Kidney tubule cell (primary cell): Measurements from ENCODE around the gene ERBB4.
A peak's percentile ranks its signal among the peaks of the same experiment; 100 is the strongest.
"Not testable (repeated sequence)": the region's sequence is repeated elsewhere in the genome, so short reads cannot be mapped to it uniquely, and the experiment has no call there.

Experiments used
- DNase-seq: peaks from one replicate; pipeline ENCODE4 v3.0.0-alpha.2; 2018; ENCODE audit warnings: low spot score

ERBB4 gene

DNA sequence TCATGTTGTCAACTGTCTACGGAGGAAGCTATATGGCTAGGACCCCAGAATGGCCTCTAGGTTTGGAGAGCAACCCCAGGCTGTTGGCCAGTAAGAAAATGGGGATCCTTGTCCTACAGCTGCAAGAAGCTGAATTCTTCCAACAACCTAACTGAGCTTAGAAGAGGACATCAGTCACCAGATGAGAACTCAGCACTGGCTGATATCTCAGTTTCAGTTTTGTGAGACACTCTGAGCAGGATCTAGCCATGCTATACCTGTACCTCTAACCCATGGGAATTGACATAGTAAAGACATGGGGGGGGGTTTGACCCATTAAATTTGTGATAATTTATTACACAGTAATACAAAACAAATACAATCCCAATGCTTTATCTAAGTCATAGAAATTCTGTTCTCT lies 312.5 kb downstream of the ERBB4 start:
- DNase-seq: no peak

DNA sequence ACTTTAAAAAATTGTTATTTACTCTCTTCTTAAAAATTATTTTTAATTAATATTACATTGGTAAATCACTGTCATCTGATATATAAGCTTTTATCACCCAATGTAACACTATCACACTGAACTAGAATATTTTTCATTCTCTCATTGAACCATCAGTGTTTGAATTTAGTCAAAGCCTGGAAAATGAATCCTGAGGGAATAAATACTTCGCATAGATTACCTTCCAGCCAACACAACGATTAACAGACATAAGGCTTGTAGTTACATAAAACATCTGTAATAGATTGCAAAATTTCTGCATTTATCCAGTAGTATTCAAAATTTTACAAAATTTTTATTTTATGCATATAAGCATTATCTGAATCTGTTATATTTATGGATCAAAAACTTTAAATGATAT lies 314.9 kb downstream of the ERBB4 start:
- no peak for DNase-seq

DNA sequence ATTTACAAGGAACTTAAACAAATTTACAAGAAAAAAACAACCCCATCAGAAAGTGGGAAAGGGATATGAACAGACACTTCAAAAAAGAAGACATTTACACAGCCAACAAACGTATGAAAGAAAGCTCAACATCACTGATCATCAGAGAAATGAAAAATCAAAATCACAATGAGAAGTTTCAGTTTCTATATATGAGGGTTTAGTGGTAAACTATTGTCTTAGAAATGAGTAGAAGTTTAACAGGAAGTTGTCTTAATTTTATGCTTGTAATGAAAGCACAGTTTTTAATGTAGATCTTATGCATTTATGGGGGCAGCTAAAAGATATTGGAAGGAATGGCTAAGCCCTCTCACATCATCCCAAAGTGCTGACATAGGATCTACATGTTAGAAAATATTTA lies 325.4 kb downstream of the ERBB4 start:
- DNase-seq: no peak

DNA sequence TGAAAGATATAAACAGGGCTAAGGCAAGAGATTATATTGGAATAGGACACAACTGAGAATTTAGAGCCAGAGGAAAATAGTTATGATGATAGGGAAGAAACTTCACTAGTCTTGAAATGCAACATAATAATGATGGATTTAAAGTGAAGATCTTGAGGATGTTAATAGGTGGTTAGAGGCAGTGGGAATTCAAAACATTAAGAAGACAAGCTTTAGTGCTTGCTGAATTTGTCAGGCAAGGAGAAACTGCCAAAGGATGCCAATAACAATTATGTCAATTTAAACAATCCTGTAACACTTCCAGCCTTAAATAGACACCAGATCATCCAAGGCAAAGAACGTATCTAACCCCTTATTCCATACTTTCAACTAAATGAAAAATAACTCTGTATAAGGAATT lies 330.1 kb downstream of the ERBB4 start:
- DNase-seq: no peak

DNA sequence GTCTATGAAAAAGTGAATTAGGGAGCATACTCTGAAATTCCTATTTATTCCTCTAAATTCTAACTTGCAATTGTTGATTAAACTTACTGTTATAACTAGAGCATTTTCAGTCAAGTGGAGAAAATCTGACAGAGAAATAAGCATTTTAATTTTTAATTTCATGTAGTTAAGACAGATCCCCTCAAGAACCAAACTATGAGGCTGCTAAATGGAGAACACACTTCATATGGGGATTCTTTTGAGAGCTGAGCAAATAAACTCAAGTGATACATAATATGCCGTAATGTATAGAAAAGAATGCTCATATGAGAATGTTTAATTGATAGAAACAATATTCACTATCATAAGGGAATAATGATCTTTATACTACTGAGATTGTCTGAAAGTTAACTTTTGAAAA lies 340.8 kb downstream of the ERBB4 start:
- no peak for DNase-seq

DNA sequence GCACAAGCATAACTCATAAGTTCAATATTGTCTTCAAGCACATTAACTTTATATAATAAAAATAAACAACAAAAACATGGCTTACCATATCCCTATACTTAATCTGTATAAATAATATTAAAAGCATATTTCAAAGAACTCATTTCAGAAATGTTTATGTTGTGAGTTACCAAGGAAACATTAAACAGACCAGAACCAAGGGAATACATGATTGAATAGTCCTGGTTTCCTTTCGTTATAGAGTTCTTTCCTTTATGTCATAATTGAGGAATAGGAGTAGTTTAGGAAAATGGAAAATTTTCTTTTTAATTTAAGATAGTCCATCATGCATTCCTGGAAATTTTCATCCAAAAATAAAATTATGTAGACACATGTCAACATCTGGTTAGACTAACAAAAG lies 343.0 kb downstream of the ERBB4 start:
- no peak for DNase-seq

DNA sequence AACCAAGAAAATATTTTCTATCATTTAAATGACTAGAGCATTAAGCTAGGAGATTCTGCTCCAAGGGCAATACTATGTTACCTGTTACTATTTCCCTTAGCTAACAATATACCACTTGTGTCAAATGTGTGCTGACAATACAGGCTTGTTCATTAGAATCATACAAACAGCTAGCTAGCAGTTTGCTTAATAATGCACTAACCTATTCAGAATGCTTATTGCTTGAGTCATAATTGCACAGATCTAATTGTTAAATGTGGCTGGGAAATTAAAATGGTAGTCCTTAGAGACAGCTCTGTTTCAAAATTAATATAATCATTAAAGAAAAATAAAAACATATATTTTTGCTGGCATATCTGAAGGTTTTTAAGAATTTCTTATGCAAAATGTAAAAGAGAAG lies 344.2 kb downstream of the ERBB4 start:
- DNase-seq: no peak

DNA sequence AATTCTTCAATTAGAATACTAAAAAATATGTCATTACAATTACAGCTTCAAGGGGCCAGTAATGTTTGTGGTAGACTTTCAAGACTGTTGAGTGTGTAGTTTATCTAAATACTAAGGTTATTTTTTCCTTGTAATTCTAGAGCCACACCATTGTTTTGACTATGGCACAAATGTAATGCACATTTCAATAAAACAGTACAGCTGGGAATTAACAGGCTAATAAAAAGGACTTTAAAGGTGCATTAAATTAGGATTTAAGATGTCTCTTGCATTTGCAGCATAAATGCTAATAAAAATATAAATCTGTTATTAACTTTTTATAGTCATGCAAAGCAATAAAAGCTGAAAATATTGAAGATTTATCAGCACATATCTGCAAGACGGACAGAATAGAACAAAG lies 344.8 kb downstream of the ERBB4 start:
- DNase-seq: no peak

DNA sequence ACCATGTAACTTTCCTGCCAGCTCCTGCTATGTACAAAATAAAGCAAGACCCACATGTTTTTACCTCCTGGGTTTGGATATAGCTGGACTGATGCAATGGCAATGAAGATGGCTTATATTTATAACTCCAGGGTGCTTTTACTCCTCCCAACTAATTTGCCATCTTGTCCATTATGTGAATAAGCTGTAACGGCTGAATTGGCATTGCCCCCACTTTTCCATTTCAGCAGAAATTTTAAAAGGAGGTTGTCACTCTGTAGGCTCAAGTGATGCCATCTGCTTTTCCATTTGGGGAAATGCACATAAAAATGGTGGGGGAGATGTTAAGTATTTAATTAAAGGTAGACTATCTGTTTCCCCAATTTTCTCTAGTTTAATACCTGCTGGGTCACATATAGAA lies 345.5 kb downstream of the ERBB4 start:
- DNase-seq: no peak

DNA sequence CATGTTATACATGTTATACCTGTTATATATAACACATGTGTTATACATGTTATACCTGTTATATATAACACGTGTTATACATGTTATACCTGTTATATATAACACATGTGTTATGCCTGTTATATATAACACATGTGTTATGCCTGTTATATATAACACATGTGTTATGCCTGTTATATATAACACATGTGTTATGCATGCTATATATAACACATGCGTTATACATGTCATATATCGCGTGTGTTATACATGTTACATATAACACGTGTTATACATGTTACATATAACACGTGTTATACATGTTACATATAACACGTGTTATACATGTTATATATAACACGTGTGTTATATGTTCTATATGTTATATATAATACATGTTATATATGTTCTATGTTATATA lies 347.2 kb downstream of the ERBB4 start:
- DNase-seq: not testable (repeated sequence)

DNA sequence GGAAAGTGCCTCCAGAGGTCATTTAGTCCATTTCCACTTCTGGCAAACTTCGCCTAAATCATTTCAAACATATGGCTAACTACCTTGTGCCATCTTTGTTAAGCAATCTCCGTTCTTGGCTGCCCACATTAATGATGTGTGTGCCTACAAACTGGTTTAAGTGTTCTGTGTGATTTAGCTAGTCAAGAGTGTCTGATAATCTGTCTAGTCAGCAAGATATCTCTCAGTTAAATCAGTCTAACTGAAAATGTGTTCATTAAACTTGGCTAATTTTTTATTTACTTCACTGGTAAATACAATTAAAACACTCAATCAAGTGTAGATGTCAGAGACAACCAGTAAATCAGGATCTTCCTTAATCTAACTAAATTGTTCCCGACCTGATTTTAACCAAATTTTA lies 352.4 kb downstream of the ERBB4 start:
- DNase-seq: no peak

DNA sequence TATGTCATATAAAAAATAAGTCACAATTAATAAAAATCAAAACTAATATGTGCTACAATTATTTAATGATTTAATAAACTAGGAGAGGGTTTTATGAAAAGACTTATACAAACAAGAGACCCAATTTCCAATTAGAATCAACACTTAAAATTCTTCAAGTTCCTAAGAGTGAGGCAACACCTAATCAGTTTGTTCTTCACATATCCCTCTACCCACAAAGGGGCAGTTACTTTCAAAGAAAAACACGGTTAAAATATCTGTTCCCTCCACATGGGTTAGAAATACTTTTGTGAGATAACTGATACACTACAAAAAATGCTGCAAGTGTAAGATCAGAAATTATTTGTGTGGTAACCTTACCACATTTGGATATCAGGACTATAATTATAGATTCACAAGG lies 357.0 kb downstream of the ERBB4 start:
- DNase-seq: no peak

DNA sequence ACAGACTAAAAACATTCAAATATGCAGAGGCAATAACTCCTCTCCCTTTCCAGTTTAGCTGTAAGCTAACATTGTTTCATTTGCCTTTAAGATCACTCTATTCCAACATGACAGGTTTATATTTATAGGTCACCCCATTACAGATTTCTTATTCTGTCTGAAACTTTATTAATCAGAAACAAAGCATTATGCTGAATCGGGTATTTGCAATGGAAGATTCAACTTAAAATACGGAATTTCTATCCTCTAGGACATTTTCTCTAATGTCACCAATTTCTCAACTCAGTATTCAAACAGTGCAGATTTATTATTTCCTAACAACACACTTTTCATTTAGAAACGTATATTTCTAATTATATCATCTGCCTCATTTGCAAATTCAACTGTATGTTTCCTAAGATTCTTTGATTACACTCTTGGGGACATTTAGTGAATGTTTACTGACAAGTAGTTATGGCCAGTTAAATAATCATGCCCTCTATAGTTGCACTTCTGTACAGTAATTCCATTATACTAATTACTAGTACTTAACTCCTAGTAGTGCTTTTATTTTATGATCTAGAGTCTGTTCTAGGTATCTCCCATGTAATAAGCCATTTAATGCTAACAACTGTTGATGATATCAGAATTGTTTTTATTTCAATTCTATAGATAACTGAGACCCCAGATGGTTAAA lies 358.1 kb downstream of the ERBB4 start:
- DNase-seq: no peak

DNA sequence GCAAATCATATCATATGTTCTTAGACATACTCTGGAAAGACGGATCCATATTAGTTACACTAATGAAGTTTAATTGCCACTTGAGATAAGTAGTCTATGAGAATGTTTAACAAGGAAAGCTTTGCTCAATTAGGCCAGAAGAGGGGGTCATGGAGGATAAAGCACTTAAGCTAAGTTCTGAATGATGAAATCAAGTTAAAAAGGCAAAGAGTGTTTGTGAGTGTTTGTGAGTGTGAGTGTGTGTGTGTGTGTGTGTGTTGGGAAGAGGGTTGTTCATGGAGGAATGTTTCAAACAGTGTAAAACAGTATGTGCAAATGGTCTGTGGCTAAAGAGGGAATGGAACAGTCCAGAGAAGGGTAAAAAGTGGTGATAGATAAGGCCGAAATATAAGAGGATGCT lies 360.9 kb downstream of the ERBB4 start:
- DNase-seq: no peak

DNA sequence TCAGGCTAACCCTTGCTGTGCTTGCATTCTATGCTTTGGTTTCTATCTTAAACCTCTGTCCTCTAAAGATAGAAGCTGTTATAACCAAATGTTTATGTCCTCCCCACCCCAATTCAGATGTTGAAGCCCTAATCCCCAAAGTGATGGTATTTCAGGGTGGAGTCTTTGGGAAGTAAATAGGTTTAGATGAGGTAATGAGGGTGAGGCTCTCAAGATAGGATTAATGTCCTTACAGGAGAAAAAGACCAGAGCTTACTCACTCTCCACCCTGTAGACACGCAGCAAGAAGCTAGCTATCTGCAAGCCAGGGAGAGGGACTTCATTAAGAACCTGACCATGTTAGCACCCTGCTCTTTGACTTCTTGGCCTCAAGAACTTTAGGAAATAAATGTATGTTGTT lies 362.5 kb downstream of the ERBB4 start:
- DNase-seq: no peak

DNA sequence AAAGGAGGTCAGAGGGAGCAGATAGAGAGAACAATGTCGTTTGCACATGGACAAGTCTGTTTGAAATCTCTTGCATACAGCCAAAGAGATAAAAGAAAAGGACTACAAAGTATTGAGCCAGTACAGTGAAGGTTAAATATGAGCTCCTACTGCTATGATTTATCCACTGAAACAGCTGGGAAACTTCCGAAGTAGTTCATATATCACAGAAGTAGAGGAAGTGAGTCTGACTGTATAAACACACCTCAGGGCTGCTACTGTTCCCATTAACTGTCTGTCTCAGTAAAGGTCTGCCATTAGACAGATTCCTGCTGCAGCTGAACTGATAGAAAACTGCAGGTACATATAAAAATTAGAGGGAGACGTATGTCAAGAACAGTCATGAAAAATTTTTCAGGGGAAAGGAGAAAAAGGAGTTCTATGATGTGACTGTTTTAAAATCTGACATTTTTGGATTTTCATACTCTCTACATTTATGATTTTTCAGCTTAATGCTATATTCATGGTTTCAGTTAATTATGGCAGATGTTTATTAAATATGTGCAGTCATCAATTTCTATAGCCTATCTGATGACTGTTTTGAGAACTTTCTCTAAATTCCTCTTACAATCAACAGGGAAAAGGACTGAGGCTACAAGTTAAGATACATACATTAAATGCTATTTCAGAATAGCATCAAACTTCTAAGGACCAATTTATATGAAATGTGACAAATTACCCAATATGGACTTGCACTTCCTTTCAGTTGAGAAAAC lies 364.7 kb downstream of the ERBB4 start:
- DNase-seq: no peak

DNA sequence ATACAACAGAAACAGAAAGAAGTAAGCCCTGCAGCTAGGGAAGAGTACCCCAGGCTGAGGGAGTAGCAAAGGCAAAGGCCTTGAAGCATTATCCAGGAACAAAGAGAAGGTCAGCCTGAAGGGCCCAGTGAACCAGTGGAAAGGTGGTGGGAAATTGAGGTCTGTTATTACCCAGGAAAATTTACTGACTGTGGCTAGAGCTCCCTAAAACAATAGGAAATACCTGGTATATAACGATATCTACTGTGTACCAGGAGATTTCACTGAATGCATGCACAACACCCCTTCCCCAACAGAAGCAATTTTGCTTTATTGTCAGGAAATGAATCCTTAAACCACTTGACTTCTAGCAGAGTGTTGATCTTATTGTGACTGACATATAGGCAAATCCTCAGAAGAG lies 365.3 kb downstream of the ERBB4 start:
- no peak for DNase-seq

DNA sequence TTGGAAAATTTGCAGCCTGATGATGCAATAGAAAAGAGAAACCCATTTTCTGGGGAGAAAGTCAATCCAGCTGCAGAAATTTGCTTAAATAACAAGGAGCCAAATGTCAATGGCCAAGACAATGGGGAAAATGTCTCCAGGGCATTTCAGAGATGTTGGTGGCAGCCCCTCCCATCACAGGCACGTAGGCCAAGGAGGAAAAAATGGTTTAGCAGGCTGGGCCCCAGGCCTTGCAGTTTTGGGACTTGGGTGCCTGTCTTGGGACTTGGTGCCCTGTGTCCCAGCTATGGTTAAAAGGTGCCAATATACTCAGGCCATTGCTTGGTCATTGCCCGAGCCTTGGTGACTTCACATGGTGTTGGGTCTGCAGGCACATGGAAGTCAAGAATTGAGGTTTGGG lies 368.2 kb downstream of the ERBB4 start:
- no peak for DNase-seq

DNA sequence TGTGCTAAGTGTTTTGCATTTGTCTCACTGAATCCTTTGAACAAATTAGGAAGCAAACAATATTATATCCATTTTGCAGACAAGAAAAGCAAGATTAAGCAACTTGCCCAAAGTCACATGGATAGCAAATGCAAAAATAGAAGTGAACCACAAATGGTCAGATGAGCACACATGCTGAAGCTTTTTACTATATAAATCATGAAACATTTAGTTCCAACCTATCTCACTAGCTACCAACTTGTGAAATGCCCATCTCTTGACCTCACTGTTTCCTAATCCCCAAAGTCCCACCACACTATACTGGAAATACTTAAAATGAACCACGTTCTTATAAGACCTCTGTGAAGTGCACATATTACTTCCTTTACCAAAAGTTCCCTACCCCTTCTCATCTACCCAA lies 380.5 kb downstream of the ERBB4 start:
- DNase-seq: no peak

DNA sequence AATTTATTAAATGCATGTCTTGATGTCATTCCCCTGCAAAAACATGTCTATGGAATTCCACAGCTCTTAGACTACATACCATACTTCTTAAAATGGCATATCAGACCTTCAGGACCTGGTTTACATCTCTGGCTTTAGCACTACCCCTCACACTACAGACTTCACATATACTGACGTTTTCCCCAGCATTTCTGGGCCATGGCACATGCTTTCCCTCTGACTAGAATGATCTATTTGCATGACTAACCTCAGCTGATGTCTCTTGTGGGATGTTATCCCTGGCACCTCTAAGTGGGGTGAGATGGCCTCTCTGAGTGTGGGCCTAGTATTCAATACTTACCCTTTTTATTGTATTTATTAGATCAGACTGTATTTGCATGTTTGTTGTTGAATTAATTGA lies 381.6 kb downstream of the ERBB4 start:
- peak; percentile 55 for DNase-seq

DNA sequence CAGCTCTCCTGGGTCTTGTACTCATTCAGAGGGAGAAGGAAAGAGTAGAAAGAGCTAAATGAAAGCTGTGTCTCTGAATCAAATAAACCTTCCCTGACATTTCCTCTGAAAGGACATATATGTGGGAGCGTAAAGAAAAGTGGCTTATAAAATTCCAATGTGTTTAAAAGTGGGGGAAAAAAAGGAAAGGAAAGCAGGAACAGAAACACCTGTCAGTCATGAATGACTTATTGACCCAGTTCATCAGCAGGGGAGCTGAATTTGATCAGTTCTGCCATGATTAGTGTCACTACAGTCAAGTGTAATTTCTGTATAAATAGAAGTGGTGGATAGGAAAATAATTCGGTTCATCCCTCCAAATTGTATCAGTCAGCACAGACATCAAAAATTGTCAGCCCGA lies 382.5 kb downstream of the ERBB4 start:
- DNase-seq: no peak

DNA sequence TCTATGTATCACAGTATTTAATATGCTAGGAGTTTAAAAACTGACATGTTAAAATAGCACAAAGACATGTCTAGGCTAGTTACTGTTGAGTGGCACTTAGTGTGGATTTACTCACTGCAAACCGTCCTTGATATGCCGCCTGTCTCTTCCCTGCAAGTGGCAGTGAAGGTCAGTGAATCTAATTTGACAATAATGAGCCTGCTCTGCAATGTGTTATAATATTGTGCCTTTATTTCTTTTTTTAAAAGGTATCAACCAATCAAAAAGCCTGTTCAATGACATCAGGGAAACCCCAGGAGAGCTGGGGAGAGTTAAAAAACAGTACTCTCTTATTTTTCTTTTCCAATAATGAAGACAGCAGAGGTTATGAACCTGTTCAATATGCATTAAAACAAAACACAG lies 384.1 kb downstream of the ERBB4 start:
- DNase-seq: no peak

DNA sequence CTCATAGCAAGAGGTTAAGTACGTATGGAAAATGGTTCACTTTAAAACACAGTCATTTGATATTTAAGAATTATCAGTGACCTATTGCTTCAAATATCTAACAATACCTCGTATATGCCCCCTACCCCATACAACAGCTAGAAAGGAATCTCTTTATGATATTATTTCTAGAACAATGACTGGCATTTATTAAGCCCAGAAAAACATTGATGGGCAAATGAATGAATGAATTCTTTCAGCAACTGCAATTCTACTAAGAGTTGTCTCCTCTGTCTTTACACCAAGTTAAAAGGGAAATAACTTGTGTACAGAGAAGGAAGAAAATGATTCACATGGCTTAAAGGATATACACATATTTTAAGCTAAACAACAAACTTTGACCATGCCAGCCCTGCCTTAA lies 384.7 kb downstream of the ERBB4 start:
- no peak for DNase-seq

DNA sequence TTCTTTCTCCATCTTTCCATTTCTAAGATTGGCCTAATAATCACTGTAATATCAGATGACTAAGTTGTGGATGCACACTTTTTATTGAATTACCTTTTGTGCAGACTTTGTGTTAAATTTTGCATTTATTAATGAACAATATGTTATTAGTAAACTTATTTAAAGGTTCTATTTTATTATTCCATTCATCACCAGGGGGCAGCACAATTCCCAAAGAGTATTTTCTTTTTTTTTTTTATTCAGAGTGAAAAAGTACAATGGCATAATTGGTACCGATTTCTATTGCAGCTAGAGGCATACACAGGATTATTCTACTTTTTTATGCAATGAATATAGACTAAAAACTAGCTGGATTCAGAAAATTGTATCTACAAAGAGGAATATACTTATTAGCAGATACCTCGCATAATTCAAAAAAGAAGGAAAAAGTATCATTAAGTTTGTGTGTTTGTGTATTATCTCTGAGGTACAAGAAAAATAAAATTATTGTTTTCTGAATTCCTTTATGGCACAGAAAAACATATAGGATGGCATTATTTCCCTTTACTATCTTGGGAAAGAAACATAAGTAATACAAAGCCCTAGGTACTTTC lies 390.6 kb downstream of the ERBB4 start:
- DNase-seq: peak; percentile 13
